ENCODE results near the gene TMEM26. TPM values are rescaled to one million over a fixed set of nuclear protein-coding genes. Genes with fewer than 3 reads are reported as not detected.

The TMEM26 gene
- total RNA-seq, 1 experiment from 2014 or later = not detected

DNA sequence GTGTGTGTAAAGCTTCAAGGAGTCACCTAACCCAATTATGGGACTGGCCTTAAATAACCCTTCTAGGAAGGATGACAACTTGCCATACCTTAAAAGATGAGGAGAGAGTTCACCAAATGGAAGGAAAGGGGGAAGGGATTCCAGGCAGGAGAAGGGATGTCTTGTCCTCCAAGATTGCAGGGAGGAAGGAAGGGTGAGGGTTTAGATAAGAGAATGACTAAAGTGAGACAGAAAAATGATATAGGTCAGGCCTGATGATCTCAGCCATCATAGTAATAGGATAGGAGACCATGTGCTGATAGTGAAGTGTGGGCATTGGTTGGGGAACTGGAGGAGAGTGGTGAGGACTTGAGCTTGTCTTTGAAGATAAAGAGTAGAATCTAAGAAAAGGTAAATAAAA lies 7.7 kb upstream of the TMEM26 start:
- DNase-seq (ENCODE audit: low spot score) = no peak

DNA sequence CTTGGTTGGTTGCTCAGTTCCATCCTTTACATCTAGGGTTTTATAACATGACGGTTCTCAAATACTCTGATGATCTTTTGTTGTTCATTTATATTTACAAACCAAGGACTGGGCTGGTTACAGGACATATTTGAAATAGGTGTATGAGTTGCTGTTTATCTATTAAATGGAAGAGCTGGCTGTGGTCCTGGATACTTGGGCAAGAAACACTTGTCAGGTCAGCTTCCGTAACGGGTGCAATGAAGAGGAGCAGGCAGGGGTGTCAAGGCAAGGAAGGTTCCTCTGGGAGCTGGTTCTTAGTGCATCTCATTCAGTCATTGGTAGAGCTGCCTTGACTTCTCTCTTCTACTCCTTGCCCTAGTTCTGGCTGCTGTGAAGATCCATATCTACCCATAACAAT lies 4.8 kb upstream of the TMEM26 start:
- DNase-seq (ENCODE audit: low spot score) = no peak

DNA sequence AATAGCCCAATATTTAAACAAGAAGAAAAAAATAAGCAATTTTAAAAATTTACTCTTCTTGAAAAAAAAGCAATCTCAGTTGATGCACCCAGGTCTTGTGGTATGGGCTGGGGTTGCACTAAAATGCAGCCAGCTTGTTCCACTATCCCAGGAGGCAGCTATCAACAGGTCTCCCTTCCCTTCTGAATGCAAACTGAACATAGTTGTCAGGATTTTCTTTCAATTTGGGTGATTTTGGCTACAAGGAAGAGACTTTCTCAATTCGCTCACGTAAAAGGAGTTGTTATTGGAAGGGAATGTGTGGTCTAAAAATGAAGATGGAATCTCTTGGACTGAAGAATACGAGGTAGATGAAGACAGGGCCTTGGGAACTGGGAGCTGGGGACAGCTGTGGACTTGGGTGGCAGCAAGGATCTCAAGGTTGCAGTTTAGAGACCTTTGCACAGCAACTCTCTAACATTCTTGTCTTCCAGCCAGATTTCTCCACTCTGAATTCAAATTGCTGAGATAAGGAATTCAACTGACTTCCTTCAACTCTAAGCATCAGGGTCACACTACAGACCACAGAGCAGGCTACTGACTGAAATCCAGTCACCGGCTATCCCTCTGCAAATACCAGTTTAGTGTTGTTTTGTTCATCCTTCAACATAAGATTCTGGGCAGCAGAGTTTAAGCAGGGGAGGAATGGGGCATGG lies 3.1 kb upstream of the TMEM26 start:
- DNase-seq (ENCODE audit: low spot score) = no peak

DNA sequence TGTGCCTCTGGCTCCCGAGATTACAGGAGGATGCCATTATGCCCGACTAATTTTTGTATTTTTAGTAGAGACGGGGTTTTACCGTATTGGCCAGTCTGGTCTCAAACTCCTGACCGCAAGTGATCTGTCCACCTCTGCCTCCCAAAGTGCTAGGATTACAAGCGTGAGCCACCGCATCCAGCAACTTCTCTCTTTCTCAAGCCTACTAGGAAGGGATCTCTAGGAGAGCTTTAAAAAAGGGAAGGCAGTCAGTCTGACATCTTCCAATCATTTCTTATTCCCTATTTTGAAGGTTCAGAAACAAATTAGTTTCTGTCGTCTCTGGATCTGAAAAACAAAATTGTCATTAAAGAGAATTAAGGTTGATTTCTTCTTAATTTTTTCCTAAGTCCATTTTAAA lies 2.5 kb upstream of the TMEM26 start:
- no peak for DNase-seq (ENCODE audit: low spot score)

DNA sequence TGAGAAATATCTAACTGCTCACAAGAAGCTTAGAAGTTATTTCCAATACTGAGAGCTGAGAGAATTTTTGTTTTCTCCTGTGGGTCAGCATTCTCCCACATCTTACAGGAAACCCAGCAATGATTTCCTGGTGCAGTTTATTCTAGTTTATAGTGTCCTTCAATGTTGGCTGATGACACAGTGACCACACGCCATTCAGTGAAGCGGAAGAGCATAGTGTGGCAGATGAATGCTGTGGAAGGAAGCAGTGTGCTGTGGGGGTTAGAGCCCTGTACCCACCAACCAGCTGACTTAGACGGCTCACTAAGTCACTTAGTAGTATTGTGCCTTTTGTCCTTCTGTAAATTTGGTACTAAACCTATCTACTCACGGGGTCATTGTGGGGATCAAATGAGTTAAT lies 1.4 kb upstream of the TMEM26 start:
- no peak for DNase-seq (ENCODE audit: low spot score)

DNA sequence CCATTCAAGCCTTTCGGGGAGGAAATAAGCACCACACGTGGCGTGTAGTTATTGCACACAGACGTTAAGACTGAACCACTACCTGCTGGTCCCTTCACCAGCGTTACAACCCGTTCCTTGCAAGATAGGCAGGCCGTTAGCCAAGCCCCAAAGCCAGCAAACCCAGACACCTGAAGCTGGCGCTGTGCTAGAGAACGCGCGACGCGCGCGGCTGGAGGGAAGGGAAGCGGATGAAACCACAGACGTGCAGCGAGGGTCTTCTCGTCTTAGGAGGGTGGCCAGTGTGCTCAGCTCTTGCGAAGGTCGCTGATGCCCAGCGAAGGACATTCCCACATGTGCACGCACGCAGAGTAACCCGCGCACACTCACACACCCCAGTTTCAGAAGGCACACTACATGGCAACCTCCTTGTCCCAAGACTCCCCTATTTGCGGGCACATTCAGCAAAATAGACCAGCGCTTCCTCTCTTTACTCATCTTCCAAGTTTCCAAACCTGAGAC lies 980 bp downstream of the TMEM26 start:
- DNase-seq (ENCODE audit: low spot score) = no peak

DNA sequence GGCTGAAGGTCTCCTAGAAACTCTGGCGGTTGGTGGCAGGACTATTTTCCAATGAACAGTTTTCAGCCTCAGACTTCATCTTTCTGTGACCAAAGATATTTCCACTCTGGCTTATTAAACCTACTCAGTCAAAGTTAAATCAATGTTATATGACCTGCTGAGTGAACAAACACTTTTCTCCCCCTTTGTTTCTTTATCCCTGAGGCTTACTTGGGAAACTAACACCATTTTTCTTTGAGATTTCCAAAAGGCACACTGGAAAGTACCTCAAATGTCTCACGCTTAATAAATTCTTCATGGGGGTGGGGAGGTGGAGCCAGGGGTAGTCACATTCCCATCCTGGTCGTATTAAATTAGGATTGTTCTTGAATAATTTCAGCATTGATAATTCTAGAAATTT lies 1.8 kb downstream of the TMEM26 start:
- no peak for DNase-seq (ENCODE audit: low spot score)

DNA sequence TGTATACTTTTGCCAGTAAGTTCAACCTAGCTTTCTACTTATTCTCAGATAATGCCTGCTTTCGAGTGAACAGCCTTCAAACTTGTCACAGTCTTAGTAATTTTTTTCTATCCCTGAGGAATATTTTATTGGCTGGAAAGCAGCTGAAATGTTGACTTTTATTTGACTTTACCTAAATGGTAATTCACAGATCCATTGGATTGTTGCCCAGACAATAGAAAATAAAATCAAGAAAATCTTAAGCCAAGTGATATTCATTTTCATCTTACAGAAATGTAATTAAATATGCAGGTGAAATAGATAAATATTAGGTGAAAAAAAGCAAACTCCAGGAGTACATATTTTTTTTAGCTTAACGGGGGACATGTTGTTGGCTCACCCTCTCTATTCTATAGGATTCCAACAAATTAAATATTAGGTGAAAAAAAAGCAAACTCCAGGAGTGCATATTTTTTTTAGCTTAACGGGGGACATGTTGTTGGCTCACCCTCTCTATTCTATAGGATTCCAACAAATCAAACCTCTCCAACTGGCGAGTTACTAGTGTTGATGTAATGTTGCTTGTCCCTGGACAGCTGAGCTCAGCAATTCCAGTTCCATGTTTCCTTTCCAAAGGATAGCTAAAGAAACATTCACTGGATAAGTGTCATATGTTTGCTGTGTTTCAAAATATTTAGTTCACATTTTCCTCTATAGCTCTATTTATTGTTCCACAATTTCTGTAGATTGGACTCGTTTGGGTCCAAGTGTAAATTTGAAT lies 4.2 kb downstream of the TMEM26 start:
- no peak for DNase-seq (ENCODE audit: low spot score)

DNA sequence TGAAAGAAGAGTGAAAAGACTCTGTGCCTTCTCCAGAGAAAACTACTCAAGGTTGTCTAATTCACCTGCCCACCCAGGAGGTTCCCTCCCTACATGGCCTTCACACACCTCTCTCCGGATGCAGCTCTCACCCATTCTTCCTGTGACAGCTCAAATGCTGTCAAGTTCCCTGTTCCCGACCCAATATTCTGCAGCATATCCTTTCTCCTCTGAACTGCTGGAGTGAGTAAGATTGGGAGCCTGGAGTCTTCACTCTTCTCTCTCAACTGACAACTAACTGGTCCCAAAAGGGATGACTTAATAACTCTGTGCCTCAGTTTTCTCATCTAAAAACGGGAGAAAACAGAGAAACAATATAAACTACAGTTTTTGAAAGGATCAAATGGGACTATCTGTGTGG lies 5.1 kb downstream of the TMEM26 start:
- DNase-seq (ENCODE audit: low spot score) = no peak

DNA sequence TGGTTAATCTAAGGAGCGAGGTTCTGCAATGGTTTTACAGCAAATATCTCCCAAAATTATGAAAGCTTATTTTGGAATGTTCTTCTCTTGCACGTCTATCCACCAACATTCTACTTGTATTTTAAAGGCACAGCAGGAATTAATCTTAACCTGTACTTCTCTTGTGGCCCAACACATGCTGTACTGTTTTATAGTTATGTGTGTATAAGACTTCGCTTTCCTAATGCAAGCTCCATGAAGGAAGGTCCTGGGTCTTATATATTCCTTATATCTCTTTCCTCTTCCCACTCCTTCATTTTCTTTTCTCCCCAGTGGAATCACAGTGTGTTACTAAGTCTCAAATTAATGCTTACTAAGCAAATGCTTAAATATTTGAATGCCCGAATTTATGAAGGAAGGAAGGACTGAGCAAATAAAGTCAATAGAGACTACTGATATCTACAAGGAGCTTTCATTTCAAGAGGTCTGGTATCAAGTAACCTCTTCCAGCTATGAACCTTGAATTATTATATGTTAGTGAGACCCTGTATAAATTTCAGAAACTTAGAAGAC lies 14.0 kb downstream of the TMEM26 start:
- DNase-seq (ENCODE audit: low spot score) = no peak

DNA sequence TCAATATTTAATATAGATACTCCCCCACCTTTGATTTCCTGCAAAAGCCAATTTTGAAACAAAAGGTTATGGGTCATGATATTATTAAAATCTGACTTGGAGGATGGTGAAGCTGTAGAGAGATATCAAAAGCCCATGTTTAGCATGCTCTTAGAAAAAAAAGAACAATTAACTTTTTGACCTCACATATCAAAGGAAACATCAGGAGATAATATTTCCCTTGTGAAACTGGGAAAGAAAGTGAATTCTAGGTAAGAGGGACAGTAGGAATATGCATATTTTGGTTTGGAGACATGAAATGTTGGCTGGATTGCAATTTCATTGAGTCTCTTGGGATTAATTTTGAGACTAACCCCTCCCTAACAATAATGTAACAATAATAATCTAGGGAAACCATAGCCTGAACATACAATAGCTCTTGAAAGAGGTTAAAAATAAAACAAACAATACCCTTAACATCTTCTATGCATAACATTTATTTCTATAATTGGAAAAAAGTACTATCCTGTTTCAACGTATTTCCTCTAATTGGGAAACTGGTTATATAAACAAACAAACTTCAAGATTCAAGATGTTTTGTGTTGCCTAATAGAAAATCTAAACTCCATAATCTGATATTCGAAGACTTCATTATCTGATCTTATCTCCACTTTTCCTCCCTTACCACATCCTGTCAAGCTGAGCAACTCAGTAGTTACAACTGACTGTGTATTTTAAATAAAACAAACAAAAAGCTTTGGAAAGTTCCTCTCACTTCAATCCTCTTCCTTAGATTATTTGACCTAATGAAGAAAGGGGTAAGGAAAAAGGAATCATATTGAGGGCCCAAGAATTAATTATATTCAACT lies 14.8 kb downstream of the TMEM26 start:
- peak; percentile 10 for DNase-seq (ENCODE audit: low spot score)

DNA sequence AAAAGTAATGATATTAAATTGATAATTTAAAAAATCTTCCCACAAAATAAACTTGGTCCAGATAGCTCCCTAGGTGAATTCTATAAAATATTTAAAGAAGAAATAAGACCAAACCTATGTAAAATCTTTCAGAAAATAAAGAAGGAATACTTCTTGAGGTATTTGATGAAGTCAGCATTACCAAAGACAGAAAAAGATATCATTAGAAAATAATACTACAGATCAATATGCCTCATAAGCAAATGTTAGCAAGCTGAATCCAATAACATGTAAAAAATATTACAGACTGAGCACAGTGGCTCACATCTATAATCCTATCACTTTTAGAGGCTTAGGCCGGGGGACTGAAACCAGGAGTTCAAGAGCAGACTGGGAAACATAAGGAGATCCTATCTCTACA lies 30.0 kb downstream of the TMEM26 start:
- DNase-seq (ENCODE audit: low spot score) = no peak

DNA sequence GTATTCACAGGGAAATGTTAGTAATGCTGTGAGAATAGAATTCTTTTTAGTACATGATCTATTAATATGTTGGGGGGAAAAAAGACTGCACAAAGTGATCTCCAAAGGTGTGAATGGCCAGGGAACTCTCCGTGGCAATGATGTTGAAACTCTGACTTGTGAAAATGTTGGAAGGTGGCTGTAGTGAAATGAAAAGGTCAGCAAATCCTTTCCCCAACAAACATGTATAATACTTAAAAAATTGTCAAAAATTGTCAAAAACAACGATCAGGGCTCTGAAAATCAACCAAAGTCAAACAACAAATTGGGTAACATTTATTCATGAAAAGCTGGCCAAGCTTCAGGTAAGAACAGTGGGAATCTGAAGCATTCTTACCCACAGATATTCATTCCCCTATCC lies 35.5 kb downstream of the TMEM26 start:
- DNase-seq (ENCODE audit: low spot score) = no peak

DNA sequence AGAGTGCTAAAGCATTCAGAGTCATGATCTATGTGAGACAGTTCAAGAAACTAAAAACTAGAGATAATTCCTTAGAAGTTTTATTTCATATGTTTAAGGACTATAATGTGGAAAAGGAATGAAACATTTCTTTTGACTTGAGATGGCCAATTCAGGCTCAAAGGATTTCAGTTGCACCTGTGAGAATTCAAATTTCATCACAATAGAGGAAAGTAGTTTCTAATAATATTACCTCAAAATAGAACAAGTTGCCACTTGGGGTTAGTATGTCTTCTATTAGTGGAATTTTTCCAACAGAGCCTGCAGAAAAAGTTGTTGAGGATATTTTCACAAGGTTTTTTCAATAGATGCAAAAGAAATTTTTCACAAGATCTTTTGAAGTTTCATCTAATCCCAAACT lies 37.4 kb downstream of the TMEM26 start:
- no peak for DNase-seq (ENCODE audit: low spot score)

DNA sequence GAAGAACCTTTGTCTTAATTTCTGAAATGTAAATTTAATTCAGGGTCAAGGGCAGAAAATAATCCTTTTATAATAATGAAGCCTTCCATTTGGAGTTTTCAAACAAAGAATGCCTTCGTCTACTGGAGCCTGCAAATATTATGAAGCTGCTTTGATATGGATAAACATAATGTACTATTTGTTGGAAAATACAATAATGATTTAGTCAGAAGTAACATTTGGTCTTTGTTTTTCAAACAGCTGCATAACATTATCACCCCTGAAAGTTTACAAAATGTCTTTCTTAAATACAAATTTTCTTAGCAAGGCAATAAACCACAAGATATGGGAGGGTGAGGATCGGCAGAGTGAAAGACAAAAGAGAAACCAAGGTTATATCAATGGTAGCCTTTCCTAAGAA lies 41.5 kb downstream of the TMEM26 start:
- no peak for DNase-seq (ENCODE audit: low spot score)

DNA sequence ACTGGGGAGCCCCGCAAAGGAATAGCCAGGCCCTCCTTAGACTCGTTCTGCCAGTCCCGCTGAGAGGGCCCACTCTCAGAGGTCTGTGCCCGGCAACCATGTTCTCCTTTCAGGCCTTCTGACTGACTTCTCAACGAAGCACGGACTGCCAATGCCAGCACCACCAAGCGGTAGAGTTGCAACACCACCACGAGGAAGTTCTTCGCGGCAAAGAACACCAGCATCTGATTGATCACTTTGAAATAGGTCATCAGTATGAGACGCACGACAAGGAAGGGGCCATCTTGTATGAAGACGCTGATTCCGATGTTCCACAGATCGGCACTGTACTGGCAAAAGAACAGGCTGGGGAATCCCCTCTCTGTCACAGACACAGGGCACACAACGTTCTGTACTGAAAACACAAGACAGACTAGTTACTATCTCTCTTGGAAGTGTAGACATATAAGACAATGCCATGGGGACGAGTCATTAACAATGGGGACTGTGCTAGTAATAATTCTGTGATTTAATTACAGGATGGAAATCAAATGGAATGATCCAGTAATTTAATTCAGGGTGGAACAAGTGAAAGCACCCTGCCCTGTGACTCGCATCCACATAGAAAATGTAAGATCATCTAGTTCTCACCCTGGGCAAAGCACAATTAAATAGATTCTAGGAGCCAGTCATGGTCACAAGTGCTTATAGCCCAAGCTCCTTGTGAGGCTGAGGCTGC lies 42.7 kb downstream of the TMEM26 start:
- DNase-seq (ENCODE audit: low spot score) = no peak

DNA sequence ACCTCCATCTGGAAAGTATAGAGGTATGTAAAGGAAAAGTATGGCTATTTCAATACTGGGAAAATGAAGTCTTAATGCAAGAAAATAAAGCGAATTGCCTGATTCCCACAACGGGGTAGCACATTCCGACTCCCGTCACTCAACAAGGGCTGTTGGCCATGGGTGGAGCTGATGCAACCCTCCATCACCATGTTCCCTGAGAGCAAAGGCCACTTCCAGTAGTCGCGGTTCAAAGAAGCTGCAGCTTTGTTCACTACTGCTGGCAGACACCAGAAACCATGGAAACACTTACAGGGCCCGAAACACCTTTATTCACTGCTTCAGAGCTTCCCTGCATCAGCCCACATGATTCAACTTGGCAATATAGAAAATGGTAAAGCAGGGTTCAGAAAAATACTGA lies 44.0 kb downstream of the TMEM26 start:
- DNase-seq (ENCODE audit: low spot score) = no peak

DNA sequence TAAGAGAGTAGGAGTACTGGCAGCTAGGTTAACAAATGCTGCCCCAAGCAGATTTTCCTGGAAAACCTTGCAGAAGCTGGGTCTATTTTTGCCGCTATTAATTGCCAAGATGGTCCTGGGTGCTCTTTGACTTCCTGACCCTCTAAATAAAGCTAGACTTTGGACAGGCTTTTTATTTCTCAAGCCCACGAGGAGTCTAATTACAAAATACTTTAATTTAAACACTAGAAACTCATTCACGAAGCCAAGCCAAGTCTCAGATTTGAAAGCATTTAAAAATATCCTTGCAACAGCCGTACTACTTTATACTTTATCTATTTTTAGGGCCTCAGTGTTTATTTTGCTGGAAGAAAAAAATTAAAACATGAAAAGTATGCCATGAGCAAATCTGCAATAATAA lies 45.1 kb downstream of the TMEM26 start:
- DNase-seq (ENCODE audit: low spot score) = no peak

DNA sequence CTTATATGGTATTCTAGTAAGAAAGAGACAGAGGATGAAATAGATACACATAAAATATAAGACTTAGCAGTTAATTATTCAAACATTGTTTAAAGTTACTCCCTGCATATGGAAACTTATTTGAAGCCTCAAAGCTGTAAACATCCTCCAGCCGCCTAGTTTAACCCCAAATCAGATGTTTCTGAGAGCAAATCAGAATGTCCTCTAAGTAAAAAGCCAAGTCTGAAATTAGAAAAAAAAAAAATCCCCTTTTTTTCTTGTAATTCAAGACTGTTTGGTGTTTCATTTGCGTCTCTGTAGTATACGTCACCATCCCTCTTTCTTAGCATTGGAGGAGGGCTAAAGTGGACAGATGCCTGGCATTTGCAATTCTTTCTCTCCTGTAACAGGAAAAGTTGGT lies 46.4 kb downstream of the TMEM26 start:
- DNase-seq (ENCODE audit: low spot score) = no peak

DNA sequence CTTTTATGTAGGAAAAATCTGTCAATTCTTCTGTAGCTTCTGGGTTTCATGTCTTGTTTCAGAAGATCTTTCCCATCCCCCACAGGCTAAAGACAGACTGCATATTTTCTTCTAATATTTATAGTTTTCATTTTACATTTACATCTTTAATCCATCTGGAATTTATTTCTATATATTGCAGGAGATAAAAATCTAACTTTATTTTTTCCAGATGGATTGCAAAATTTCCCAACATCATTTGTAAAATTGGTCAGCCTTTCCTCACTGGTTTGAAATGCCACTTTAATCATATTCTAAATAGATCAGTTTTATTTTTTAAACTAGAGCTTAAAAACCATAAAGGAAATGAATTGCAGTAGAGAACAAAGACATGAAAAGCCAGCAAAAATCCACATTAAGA lies 46.9 kb downstream of the TMEM26 start:
- DNase-seq (ENCODE audit: low spot score) = no peak

DNA sequence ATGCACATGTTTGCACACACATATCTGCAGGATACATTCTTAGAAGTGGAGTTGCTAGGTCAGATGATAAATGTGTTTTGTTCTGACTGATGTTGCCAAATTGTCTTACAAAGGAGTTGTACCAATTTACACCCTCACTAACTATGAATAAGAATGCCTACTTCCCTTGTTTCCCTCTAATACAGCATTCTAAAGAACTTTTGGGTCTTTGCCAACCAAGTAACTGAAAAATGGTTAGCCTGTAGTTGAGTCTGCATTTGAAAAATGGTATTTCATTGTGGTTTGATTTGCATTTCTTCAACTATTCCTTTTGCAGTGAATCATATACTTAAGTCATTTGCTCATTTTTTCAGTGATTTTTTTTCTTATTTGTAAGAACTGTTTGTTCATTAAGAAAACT lies 48.4 kb downstream of the TMEM26 start:
- DNase-seq (ENCODE audit: low spot score) = no peak
